Transverse colon (tissue), 4 donors: ENCODE results near the gene MBD2. TPM values are rescaled to one million over a fixed set of nuclear protein-coding genes. Genes with fewer than 3 reads are reported as not detected.

ENCODE experiments used
- DNase-seq: peaks from one replicate; pipeline ENCODE4 v3.0.0-alpha.2; 2019
- H3K27ac ChIP-seq, 4 donors: fragments of 200-600 bp; sonication (generic); 2 replicates each; pipeline ENCODE4 v1.5.1; 2016 to 2018; ENCODE audit warnings: inconsistent platforms in 4 of 4
- H3K27me3 ChIP-seq: fragments of 200-600 bp; sonication (generic); 2 replicates; pipeline ENCODE4 v1.5.1; 2017; ENCODE audit warnings: inconsistent platforms
- H3K36me3 ChIP-seq, 4 donors: fragments of 200-600 bp; sonication (generic); 2 replicates each; pipeline ENCODE4 v1.5.1; 2017 to 2019; ENCODE audit warnings: inconsistent platforms in 4 of 4
- H3K4me1 ChIP-seq, 4 donors: fragments of 200-600 bp; sonication (generic); 2 replicates each; pipeline ENCODE4 v1.5.1; 2017 to 2020; ENCODE audit warnings: inconsistent platforms in 4 of 4
- H3K4me3 ChIP-seq, 4 donors: fragments of 200-600 bp; sonication (generic); 1 replicate in 1 of 4; 2 replicates in 3 of 4; pipeline versions ENCODE4 v1.5.1 to v1.6.1; 2017 to 2019; ENCODE audit warnings: inconsistent platforms in 4 of 4
- H3K9me3 ChIP-seq, 2 donors: fragments of 200-600 bp; sonication (generic); 2 replicates each; pipeline ENCODE4 v1.5.1; 2017 to 2019; ENCODE audit warnings: inconsistent platforms in 2 of 2
- EP300 ChIP-seq: sonication (generic); formaldehyde crosslinking; IDR thresholded peaks from one replicate; pipeline ENCODE4 v1.6.1; 2017; ENCODE audit warnings: antibody characterized with exemption, low read depth
- POLR2A ChIP-seq: fragments of 450-650 bp; IDR thresholded peaks from one replicate; pipeline ENCODE4 v1.6.1; 2016; ENCODE audit warnings: antibody characterized with exemption, mild to moderate bottlenecking, moderate library complexity
- POLR2AphosphoS5 ChIP-seq, 3 donors: sonication (generic); formaldehyde crosslinking; IDR thresholded peaks; one replicate each; pipeline ENCODE4 v1.6.1; 2016; ENCODE audit warnings: antibody characterized with exemption in 3 of 3
- WGBS, 2 donors: methylation state at CpG; one replicate each; pipeline ENCODE4 v1.1.5; 2018; ENCODE audit warnings: low coverage in 1 of 2; 5-methylcytosine and 5-hydroxymethylcytosine counted together
- in situ Hi-C, 4 donors: fragments of 200-750 bp; cut with MboI; loops; one replicate each; pipeline versions ENCODE4 v1.15.0 to v1.15.1; 2017; ENCODE audit warnings: low sequenced_read_pairs in 3 of 4, low pct_ligation_motif_present in 1 of 4, low pct_unique_long_range_greater_than_20kb in 1 of 4
- intact Hi-C: fragments of 100-400 bp; cut with DNase I; formaldehyde crosslinking; loops from one replicate; pipeline ENCODE4 v1.15.1; 2023; ENCODE audit warnings: low total_unique reads
- total RNA-seq, 4 donors: library from RNA; depleted of rRNA; stranded (reverse); fragments of >200 nt; gene quantifications; one replicate each; pipeline ENCODE4 v1.1.0, GENCODE V29; 2016
- TF ChIP-seq, protein P1 (sequence below), 5 experiments: fragments of 200-600 bp in 3 of 5; fragments of 450-650 bp in 2 of 5; sonication (generic) in 3 of 5; IDR thresholded peaks; 1 replicate in 2 of 5; 2 replicates in 3 of 5; pipeline ENCODE4 v1.5.1; 2016 to 2017; ENCODE audit warnings: antibody characterized with exemption in 5 of 5, inconsistent platforms in 3 of 5, mild to moderate bottlenecking in 2 of 5, moderate library complexity in 1 of 5

MBD2 gene, protein sequence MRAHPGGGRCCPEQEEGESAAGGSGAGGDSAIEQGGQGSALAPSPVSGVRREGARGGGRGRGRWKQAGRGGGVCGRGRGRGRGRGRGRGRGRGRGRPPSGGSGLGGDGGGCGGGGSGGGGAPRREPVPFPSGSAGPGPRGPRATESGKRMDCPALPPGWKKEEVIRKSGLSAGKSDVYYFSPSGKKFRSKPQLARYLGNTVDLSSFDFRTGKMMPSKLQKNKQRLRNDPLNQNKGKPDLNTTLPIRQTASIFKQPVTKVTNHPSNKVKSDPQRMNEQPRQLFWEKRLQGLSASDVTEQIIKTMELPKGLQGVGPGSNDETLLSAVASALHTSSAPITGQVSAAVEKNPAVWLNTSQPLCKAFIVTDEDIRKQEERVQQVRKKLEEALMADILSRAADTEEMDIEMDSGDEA
- total RNA-seq = 10 to 100 TPM; 26.9 to 62.1 (median 35.9) TPM

GRCh38 chr18:54224379-54225014 lies at the start of gene MBD2:
MBD2 (minus strand) TSS chr18:54224669; CDS start chr18:54224559, 110 bp downstream.
- H3K9me3 ChIP-seq = no peaks in the 10 kb centered on the region
- TF ChIP-seq EP300 (no peak), POLR2AphosphoS5 (IDR thresholded peaks at IDR 0.05) (peak; percentile 62 to 83 (median 76)), POLR2A (peak; percentile 71)
- TF ChIP-seq, protein P1, sequence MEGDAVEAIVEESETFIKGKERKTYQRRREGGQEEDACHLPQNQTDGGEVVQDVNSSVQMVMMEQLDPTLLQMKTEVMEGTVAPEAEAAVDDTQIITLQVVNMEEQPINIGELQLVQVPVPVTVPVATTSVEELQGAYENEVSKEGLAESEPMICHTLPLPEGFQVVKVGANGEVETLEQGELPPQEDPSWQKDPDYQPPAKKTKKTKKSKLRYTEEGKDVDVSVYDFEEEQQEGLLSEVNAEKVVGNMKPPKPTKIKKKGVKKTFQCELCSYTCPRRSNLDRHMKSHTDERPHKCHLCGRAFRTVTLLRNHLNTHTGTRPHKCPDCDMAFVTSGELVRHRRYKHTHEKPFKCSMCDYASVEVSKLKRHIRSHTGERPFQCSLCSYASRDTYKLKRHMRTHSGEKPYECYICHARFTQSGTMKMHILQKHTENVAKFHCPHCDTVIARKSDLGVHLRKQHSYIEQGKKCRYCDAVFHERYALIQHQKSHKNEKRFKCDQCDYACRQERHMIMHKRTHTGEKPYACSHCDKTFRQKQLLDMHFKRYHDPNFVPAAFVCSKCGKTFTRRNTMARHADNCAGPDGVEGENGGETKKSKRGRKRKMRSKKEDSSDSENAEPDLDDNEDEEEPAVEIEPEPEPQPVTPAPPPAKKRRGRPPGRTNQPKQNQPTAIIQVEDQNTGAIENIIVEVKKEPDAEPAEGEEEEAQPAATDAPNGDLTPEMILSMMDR (IDR thresholded peaks at IDR 0.05) = peak in 2 of 5 experiments; percentile 12 to 13
- in situ Hi-C loops = loop anchor here in 1 of 4 donors (5.0 kb wide), 1 partner anchor 38 kb away; no protein-coding TSS in a partner anchor
- WGBS, 2 donors = 0% methylated on average over 19 of the region's 66 CpGs; no CpG with 5 or more reads in 1 of the 2 donors
- no peaks in the 10 kb centered on the region for H3K27me3 ChIP-seq
- H3K27ac ChIP-seq = peak within 1 kb of the TSS; percentile 85 to 95 (median 92)
- intact Hi-C loops = no loop called here
- H3K36me3 ChIP-seq = no peaks in the 10 kb centered on the region
- peak within 1 kb of the TSS; percentile 53 to 84 (median 80) for H3K4me3 ChIP-seq
- DNase-seq = peak; percentile 96
- peaks cover 20 to 45% (median 31%) of the 10 kb centered on the region in 4 donors for H3K4me1 ChIP-seq

DNA sequence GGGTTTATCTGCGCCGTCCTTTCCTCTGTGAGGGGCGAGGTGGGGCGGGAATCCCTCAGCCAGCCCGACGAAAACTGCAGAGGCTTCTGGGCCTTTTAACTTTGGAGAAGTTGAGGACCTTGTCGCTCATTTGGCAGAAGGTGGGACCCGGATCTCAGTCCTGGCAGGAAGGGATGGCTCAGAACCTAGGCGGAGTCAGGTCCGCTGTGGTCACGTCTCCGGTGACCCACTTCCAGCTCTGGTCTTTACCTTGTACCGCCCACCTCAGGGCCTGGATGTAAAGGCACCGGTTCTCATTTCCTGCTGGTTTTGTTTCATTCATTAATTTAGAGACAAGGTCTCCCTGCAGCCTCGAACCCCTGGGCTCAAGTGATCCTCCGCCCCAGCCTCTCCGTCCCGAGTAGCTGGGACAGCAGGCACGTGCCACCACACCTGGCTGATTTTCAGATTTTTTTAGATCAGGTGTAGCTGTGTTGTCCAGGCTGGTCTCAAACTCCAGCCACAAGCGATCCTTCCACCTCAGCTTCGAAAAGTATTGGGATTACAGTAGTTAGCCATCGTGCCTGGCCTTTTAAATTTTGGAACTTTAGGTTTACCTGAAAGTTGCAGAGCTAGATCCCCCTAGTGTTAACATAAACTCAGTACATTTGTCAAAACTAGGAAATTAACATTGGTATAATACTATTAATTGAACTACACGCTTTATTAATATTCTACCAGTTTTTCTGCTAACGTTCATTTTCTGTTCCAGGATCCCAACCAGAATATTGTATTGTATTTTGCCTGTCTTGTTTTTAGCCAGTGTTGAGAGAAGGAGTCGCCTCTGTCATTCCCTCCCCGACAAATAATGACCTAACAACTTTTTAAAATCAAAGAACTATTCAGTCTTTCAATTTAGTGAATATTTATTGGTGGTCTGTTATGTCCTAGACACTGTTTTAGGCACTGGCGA lies 45.7 kb upstream of the MBD2 start:
- intact Hi-C loops = no loop called here
- WGBS, 2 donors = 10 to 16% methylated on average over 14 to 27 of the region's 27 CpGs
- H3K4me1 ChIP-seq = peaks cover 0 to 14% (median 6%) of the 10 kb centered on the region in 4 donors
- DNase-seq = peak; percentile 66
- no peaks in the 10 kb centered on the region for H3K36me3 ChIP-seq
- peak overlapping the region; percentile 48 to 92 (median 62) for H3K4me3 ChIP-seq
- peak overlapping the region; percentile 87 to 96 (median 92) for H3K27ac ChIP-seq
- in situ Hi-C loops = no loop called here
- H3K9me3 ChIP-seq = no peaks in the 10 kb centered on the region
- TF ChIP-seq POLR2A (no peak), POLR2AphosphoS5 (IDR thresholded peaks at IDR 0.05) (no peak), EP300 (no peak)
- TF ChIP-seq, protein P1 (IDR thresholded peaks at IDR 0.05) = peak; percentile 24 to 49 (median 38)
- H3K27me3 ChIP-seq = no peaks in the 10 kb centered on the region

DNA sequence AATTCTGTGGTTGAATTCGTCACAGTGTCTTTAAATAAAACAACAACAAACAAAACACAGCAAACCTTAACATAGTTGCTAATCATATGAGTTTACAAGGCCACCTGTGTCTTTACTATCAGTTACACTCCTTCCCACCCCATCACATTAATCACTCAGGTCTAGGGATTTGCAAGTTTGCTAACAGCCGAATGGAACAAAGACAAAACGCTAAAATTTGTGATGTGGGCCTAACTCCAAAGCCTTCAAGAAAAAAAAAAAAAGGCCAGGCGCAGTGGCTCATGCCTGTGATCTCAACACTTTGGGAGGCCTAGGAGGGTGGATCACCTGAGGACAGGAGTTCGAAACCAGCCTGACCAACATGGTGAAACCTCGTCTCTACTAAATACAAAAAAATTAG lies 44.3 kb upstream of the MBD2 start:
- intact Hi-C loops = no loop called here
- TF ChIP-seq, protein P1 (IDR thresholded peaks at IDR 0.05) = no peak
- TF ChIP-seq POLR2A = no peak
- TF ChIP-seq EP300 = no peak
- TF ChIP-seq POLR2AphosphoS5 (IDR thresholded peaks at IDR 0.05) = no peak
- in situ Hi-C loops = no loop called here
- H3K36me3 ChIP-seq = no peaks in the 10 kb centered on the region
- H3K4me1 ChIP-seq = peaks cover 0 to 14% (median 6%) of the 10 kb centered on the region in 4 donors
- no peak for DNase-seq
- no peaks in the 10 kb centered on the region for H3K27me3 ChIP-seq
- peak overlapping the region; percentile 48 to 92 (median 62) for H3K4me3 ChIP-seq
- 53 to 61% methylated on average over 3 to 6 of the region's 6 CpGs for WGBS, 2 donors
- H3K27ac ChIP-seq = peak overlapping the region; percentile 87 to 96 (median 92)
- no peaks in the 10 kb centered on the region for H3K9me3 ChIP-seq
